Measurements from ENCODE around the gene ABHD12B. TPM values are rescaled to one million over a fixed set of nuclear protein-coding genes. Genes with fewer than 3 reads are reported as not detected.

The ABHD12B gene
- polyA plus RNA-seq, 1 of the 3 experiments (the other 2 are of a cell fraction) = not detected

GRCh38 chr14:50864237-50864636, 7.6 kb upstream of the ABHD12B start:
- Histone ChIP-seq H3K4me2 (no peak overlapping the region), H4K20me1 (ENCODE audit: insufficient read depth) (no peaks in the 10 kb centered on the region), H3K9me3 (no peaks in the 10 kb centered on the region), H3K36me3 (replicated peaks in 1 of 2; ENCODE audit: control insufficient read depth in 1 of 2, insufficient read depth in 2 of 2, low read length in 1 of 2) (no peaks in the 10 kb centered on the region), H2AFZ (ENCODE audit: low read depth) (no peak overlapping the region), H3K9ac (no peak overlapping the region), H3K4me1 (ENCODE audit: control insufficient read depth in 1 of 2, insufficient read depth in 2 of 2, low read depth in 1 of 2, low read length in 1 of 2) (peaks cover 4 to 5% of the 10 kb centered on the region in 2 experiments; a peak in 2 of 4 replicates), H3K27ac (ENCODE audit: low read depth in 2 of 2, low read length in 1 of 2) (no peak overlapping the region), H3F3A (replicated peaks; ENCODE audit: insufficient read depth) (no peaks in the 10 kb centered on the region), H3K79me2 (ENCODE audit: insufficient read depth) (no peaks in the 10 kb centered on the region), H3K4me3 (ENCODE audit: low read depth in 2 of 2, low read length in 1 of 2) (no peak overlapping the region), H3K27me3 (ENCODE audit: insufficient read depth) (no peaks in the 10 kb centered on the region), H3K9me2 (no peaks in the 10 kb centered on the region)
- TF ChIP-seq GABPA (IDR thresholded peaks at IDR 0.05; ENCODE audit: low read depth) (no peak), REST (IDR thresholded peaks at IDR 0.05; ENCODE audit: low read depth, low read length) (no peak), MAX (IDR thresholded peaks at IDR 0.05; ENCODE audit: low read depth) (no peak), POLR2AphosphoS5 (IDR thresholded peaks at IDR 0.05; ENCODE audit: low read depth, low read length) (no peak), PBX3 (IDR thresholded peaks at IDR 0.05) (no peak), EP300 (IDR thresholded peaks at IDR 0.05; ENCODE audit: borderline replicate concordance in 1 of 2, low read depth in 1 of 2, low read length in 1 of 2) (no peak)
- no peak for DNase-seq
- CTCF ChIA-PET = interaction anchor here (1.6 kb wide), 2 partner anchors 245 to 322 kb away, joined by 3 to 5 read pairs; no protein-coding TSS in a partner anchor
- POLR2A ChIA-PET = no interaction called here

GRCh38 chr14:50864946-50865345, 6.9 kb upstream of the ABHD12B start:
- Histone ChIP-seq H3K4me2 (no peak overlapping the region), H2AFZ (ENCODE audit: low read depth) (no peak overlapping the region), H4K20me1 (ENCODE audit: insufficient read depth) (no peaks in the 10 kb centered on the region), H3K9me3 (no peaks in the 10 kb centered on the region), H3K9me2 (no peaks in the 10 kb centered on the region), H3K27me3 (ENCODE audit: insufficient read depth) (no peaks in the 10 kb centered on the region), H3K4me3 (ENCODE audit: low read depth in 2 of 2, low read length in 1 of 2) (no peak overlapping the region), H3F3A (replicated peaks; ENCODE audit: insufficient read depth) (no peaks in the 10 kb centered on the region), H3K79me2 (ENCODE audit: insufficient read depth) (no peaks in the 10 kb centered on the region), H3K4me1 (ENCODE audit: control insufficient read depth in 1 of 2, insufficient read depth in 2 of 2, low read depth in 1 of 2, low read length in 1 of 2) (peaks cover 3 to 4% of the 10 kb centered on the region in 2 experiments; a peak in 2 of 4 replicates), H3K9ac (no peak overlapping the region), H3K36me3 (replicated peaks in 1 of 2; ENCODE audit: control insufficient read depth in 1 of 2, insufficient read depth in 2 of 2, low read length in 1 of 2) (no peaks in the 10 kb centered on the region), H3K27ac (ENCODE audit: low read depth in 2 of 2, low read length in 1 of 2) (no peak overlapping the region)
- ChIA-PET CTCF (interaction anchor here (1.6 kb wide), 2 partner anchors 246 to 322 kb away, joined by 3 to 5 read pairs; no protein-coding TSS in a partner anchor), POLR2A (no interaction called here)
- WGBS (ENCODE audit: low lambda C conversion rate) = 82% methylated on average over 5 of the region's 5 CpGs
- DNase-seq = no peak
- TF ChIP-seq FOXM1 (IDR thresholded peaks at IDR 0.05; ENCODE audit: low read depth) = no peak
- TF ChIP-seq SIN3A (IDR thresholded peaks at IDR 0.05; ENCODE audit: borderline replicate concordance, low read depth, low read length) = no peak
- TF ChIP-seq GABPA (IDR thresholded peaks at IDR 0.05; ENCODE audit: low read depth) = no peak
- TF ChIP-seq TAF1 (IDR thresholded peaks at IDR 0.05; ENCODE audit: borderline replicate concordance, low read depth, low read length) = no peak
- TF ChIP-seq RFX5 (IDR thresholded peaks at IDR 0.05; ENCODE audit: low read length) = no peak
- no peak for TF ChIP-seq CTCF (IDR thresholded peaks at IDR 0.05)
- TF ChIP-seq YY1 (IDR thresholded peaks at IDR 0.05; ENCODE audit: low read depth) = no peak
- TF ChIP-seq SMC3 (IDR thresholded peaks at IDR 0.05; ENCODE audit: low read depth, low read length) = no peak
- no peak for TF ChIP-seq ELF1 (IDR thresholded peaks at IDR 0.05)
- no peak for TF ChIP-seq EZH2phosphoT487 (IDR thresholded peaks at IDR 0.05; ENCODE audit: borderline replicate concordance, low read depth)
- no peak for TF ChIP-seq MXI1 (IDR thresholded peaks at IDR 0.05; ENCODE audit: low read depth, low read length)
- no peak for TF ChIP-seq MEF2A (IDR thresholded peaks at IDR 0.05; ENCODE audit: borderline replicate concordance, low read depth)
- TF ChIP-seq FOSL2 (IDR thresholded peaks at IDR 0.05; ENCODE audit: borderline replicate concordance, low read depth) = no peak
- TF ChIP-seq NFIC (IDR thresholded peaks at IDR 0.05; ENCODE audit: borderline replicate concordance) = no peak
- TF ChIP-seq USF1 (IDR thresholded peaks at IDR 0.05; ENCODE audit: borderline replicate concordance, low read depth) = no peak
- no peak for TF ChIP-seq TCF12 (IDR thresholded peaks at IDR 0.05)
- TF ChIP-seq GATA2 (CRISPR knock-in tag; IDR thresholded peaks at IDR 0.05) = no peak
- no peak for TF ChIP-seq EP300 (IDR thresholded peaks at IDR 0.05; ENCODE audit: borderline replicate concordance in 1 of 2, low read depth in 1 of 2, low read length in 1 of 2)
- no peak for TF ChIP-seq FOXJ3 (CRISPR knock-in tag; IDR thresholded peaks at IDR 0.05)
